KOPT-K1 (cell line): ENCODE data around the gene OR2T8.

Source experiments
- H3K27ac ChIP-seq: fragments of 200-600 bp; sonication (generic); 2 replicates; pipeline ENCODE4 v1.5.1; 2016; ENCODE audit warnings: antibody characterized with exemption, mild to moderate bottlenecking, low read depth, low read length; ENCODE audit not compliant: poor library complexity, severe bottlenecking
- H3K36me3 ChIP-seq: fragments of 200-600 bp; sonication (generic); 2 replicates; pipeline ENCODE4 v1.5.1; 2017; ENCODE audit warnings: antibody characterized with exemption, mild to moderate bottlenecking, low read length, moderate library complexity; ENCODE audit not compliant: insufficient read depth
- H3K9me3 ChIP-seq: fragments of 200-600 bp; sonication (generic); 2 replicates; pipeline ENCODE4 v1.5.1; 2017; ENCODE audit warnings: antibody characterized with exemption, low read length, mild to moderate bottlenecking; ENCODE audit not compliant: insufficient read depth, poor library complexity, severe bottlenecking

OR2T8 gene, protein sequence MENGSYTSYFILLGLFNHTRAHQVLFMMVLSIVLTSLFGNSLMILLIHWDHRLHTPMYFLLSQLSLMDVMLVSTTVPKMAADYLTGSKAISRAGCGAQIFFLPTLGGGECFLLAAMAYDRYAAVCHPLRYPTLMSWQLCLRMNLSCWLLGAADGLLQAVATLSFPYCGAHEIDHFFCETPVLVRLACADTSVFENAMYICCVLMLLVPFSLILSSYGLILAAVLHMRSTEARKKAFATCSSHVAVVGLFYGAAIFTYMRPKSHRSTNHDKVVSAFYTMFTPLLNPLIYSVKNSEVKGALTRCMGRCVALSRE

DNA sequence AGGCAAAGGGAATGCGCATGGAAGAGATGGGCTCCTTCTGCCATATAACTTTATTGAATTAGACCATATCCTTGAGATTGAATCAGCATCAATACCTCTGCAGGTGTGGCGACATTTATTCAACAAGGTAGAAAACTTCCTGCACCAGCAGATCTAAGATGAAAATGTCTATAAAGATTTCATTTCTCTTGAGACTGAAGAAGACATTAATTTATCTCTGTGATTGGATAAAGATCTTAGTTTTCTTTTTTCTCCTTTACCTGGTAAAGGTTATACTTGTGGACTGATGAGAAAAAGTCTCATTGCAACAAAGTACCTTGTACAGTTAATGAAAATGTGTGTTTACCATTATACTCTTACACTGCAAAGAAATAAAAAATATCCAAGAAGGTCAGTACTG lies at the start of gene OR2T8:
Gene OR2T8 (plus strand): TSS at position 301 of the 400 bp plus-strand sequence. CDS start 766 bp downstream, outside the sequence.
- Histone ChIP-seq H3K27ac (no peak within 1 kb of the TSS), H3K9me3 (no peaks in the 10 kb centered on the region), H3K36me3 (no peaks in the 10 kb centered on the region)

DNA sequence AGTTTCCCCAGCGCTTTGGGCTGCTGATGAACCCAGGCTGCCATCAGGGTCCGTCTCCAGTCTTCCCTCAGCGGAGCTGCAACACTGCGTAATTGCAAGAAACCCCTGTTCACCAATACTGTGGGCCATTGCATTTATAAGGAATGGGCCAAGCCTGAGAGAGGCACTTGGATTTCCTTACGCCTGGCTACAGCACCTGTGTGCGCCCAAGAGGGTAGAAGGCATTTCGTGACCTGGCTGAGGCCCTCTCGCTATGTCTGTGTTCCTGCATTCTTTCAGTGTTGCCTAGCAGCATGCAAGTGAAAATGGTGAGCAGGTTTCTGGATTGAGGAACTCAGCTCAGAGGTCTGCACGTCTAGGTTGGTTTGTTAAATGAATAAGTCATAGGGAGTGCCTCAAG lies 36.7 kb upstream of the OR2T8 start:
- Histone ChIP-seq H3K27ac (no peak overlapping the region), H3K9me3 (no peaks in the 10 kb centered on the region), H3K36me3 (no peaks in the 10 kb centered on the region)

DNA sequence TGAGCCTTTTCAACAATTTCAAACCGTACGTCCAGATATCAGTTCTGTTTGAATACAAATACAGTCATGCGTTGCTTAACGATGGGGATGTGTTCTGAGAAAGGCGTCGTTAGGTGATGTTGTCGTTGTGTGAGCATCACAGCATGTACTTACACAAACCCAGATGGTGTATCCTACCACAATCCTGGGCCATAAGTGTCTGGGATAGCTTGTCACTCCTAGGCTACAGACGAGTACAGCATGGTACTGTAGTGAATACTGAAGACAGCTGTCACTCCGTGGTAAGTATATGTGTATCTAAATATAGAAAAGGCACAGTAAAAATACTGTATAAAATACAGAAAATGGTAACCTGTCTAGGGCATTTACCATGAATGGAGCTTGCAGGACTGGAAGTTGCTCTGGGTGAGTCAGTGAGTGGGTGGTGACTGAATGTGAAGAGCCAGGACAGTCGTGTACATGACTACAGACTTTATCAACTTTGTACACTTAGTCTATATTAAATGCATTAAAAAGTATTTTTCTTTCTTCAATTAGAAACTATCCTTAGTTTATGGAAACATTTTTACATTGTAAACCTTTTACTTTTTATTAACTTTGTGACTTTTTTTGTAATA lies 35.1 kb upstream of the OR2T8 start:
- Histone ChIP-seq H3K27ac (no peak overlapping the region), H3K36me3 (no peaks in the 10 kb centered on the region), H3K9me3 (no peaks in the 10 kb centered on the region)

DNA sequence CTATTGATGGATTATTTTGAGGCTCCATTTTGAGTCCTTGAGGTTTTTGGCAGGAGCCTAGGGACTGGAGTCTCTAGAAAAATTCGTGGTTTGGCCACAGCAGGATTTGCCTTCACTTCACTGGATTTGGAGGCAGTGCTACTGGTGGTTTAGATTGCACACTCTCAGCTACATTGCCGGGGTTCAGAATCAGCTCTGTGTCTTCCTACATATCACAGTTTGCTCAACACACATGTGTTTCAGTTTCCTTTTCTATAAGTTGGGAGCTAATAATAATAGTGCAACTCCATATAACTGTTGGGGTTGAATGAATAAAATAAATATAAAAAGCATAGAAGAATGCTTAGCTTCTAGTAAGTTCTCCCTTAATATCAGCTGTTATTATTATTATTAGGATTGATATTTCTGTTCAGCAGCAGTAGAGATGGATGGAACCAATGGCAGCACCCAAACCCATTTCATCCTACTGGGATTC lies 24.9 kb upstream of the OR2T8 start, which contains the start of gene OR2W3:
Gene OR2W3 (plus strand): TSS at position 425 of the 475 bp plus-strand sequence. CDS start 0 bp downstream, at position 425.
- Histone ChIP-seq H3K36me3 (no peaks in the 10 kb centered on the region), H3K9me3 (no peaks in the 10 kb centered on the region), H3K27ac (no peak within 1 kb of the TSS)

DNA sequence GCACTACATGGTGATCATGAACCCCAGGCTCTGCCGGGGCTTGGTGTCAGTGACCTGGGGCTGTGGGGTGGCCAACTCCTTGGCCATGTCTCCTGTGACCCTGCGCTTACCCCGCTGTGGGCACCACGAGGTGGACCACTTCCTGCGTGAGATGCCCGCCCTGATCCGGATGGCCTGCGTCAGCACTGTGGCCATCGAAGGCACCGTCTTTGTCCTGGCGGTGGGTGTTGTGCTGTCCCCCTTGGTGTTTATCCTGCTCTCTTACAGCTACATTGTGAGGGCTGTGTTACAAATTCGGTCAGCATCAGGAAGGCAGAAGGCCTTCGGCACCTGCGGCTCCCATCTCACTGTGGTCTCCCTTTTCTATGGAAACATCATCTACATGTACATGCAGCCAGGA lies 24.1 kb upstream of the OR2T8 start:
- H3K27ac ChIP-seq = no peak overlapping the region
- H3K9me3 ChIP-seq = no peaks in the 10 kb centered on the region
- H3K36me3 ChIP-seq = no peaks in the 10 kb centered on the region

DNA sequence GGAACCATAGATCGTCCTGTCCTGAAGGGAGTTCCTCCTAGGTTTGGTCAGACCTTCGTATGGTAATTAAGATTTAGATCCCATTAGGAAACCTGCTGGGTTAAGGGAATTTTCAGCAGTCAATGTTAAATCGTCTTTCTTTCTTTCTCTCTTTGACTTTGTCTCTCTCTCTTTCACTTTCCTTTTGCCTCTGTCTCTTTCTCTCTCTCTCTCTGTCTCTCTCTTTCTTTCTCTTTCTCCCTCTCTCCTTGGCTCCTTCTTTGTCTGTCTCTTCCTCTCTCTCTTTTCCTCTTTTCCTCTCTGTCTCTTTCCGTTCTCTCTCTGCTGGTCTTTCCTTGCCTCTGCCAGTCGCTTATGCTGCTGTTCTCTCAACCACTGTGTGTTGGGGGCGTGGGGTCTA lies 15.9 kb upstream of the OR2T8 start:
- no peak overlapping the region for H3K27ac ChIP-seq
- no peaks in the 10 kb centered on the region for H3K36me3 ChIP-seq
- peaks cover 6% of the 10 kb centered on the region for H3K9me3 ChIP-seq

DNA sequence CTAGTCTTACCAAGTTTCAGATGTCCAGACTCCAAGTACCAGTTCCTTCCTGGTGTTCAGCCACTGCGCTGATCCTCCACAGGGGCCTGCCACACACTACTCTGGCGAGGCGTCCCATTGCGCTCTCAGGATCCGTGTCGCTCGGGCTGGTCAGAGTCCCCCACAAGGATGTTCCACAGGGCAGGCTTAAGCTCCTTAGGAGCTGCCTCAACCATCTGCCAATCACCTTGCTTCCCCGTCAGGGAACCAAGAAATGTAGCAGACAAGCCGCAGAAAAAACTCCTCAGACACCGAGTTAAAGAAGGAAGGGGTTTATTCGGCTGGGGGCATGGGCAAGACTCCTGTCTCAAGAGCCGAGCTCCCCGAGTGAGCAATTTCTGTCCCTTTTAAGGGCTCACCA lies 14.9 kb upstream of the OR2T8 start:
- peaks cover 6% of the 10 kb centered on the region for H3K9me3 ChIP-seq
- H3K36me3 ChIP-seq = no peaks in the 10 kb centered on the region
- no peak overlapping the region for H3K27ac ChIP-seq

DNA sequence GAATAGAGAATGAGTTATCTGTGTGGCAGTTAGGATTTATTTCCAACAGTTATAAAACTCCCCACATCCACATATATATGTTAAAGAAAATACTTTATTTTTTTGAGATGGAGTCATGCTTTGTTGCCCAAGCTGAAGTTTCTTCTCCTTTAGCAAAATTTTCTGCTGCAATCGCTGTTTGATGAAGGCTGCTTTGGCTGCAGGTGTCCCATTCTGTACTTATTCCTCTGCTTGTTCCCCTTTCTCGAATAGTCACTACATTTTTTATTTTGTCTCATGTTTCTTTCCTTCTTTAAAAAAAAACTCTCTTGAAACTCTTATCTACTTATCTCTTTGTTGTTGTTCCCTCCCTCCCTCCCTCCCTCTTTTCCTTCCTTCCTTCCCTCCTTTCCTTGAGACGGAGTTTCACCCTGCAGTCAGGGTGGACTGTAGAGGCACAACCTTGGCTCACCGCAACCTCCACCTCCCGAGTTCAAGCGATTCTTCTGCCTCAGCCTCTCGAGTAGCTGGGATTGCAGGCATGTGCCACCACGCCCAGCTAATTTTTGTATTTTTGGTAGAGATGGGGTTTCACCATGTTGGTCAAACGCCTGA lies 14.0 kb upstream of the OR2T8 start:
- no peak overlapping the region for H3K27ac ChIP-seq
- H3K9me3 ChIP-seq = peaks cover 6% of the 10 kb centered on the region

DNA sequence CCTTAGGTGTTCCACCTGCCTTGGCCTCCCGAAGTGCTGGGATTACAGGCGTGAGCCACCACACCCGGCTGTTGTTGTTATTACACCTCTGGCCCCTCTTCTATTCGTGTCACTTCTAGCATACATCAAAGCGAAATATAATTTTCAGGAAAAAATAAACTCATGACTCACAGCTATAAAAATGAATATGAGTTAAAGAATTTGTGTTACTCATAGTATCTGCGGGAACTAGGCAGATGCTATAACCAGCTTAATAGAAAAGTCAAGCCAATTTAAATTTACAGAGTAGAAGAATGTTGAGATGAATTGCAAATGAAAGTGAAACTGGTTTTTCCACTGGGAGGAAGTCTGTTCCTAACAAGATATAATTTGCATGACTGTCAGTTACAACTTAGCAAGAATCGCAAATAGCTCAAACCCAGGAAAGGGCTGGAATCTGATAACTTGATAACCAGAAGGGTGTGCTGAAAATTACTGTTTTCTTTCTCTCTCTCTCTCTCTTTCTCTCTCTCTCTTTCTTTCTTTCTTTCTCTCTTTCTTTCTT lies 13.5 kb upstream of the OR2T8 start:
- H3K27ac ChIP-seq = no peak overlapping the region
- no peaks in the 10 kb centered on the region for H3K36me3 ChIP-seq
- peaks cover 6% of the 10 kb centered on the region for H3K9me3 ChIP-seq

More for the DNA sequence above, 14.0 kb upstream of the OR2T8 start:
- H3K36me3 ChIP-seq = no peaks in the 10 kb centered on the region

DNA sequence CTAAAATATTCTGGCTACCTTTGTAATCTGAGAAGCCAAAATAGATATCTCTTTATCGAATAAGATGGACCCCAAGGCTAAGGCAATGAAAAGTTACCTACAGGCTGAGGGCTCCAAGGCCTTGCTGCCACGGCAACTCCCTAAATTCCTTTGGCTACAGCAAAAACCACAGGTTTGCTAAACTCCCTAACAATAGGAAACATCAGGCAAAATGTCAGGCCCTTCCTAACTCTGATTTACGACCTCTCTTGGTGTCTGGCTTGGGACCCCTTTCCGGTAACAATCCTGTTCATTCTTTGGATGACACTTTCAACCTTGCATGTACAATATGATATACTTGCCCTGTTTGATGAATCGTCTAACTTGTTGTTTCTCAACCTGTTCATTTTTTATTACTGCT lies 11.3 kb upstream of the OR2T8 start:
- Histone ChIP-seq H3K9me3 (peaks cover 6% of the 10 kb centered on the region), H3K36me3 (no peaks in the 10 kb centered on the region), H3K27ac (no peak overlapping the region)

DNA sequence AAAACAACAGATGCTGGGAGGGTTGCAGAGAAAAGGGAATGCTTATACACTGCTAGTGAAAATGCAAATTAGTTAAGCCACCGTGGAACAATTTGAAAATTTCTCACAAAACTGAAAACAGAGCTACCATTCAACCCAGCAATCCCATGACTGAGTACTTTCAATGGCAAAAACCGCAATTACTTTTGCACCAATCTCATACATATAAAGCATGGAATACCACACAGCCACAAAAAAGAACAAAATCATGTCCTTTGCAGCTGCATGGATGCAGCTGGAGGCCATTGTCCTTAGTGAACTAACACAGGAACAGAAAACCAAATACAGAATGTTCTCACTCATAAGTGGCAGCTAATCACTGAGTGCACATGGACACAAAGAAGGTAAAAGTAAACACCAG lies 6.3 kb upstream of the OR2T8 start:
- Histone ChIP-seq H3K27ac (no peak overlapping the region), H3K36me3 (no peaks in the 10 kb centered on the region), H3K9me3 (no peaks in the 10 kb centered on the region)

DNA sequence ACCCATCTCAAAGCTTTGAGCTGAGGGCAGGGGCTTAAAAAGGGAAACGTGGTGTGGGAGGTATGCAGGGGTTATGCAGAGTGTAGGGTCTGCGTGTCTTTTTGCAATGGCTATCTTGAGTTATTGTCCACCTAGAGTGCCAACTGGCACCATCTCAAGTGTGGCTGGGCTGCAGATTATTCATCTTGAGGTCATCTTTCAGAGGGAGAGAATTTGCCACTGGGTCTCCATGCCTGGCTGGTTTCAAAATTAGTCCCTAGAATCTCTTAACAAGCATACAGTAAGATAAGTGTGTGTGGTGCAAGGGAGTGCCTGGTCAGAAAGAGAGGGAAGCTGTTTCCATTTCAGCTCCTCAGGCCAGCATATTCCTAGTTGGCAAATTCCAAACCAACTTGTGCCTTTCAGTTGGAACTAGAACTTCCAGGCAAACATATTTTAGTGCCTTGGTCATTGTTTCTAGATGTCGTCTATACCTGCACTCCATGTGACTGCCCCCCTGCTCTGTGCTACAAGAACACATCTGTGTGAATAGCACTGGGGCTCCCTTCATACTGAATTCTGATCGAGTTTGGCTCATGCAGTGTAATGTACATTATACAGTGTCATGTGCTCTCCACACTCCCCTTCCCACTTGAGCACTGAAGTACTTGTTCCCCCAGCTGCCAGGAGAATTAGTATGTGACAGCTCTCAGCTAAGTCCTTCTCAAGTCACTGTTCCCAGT lies 5.0 kb upstream of the OR2T8 start:
- Histone ChIP-seq H3K36me3 (no peaks in the 10 kb centered on the region), H3K9me3 (no peaks in the 10 kb centered on the region), H3K27ac (no peak overlapping the region)

DNA sequence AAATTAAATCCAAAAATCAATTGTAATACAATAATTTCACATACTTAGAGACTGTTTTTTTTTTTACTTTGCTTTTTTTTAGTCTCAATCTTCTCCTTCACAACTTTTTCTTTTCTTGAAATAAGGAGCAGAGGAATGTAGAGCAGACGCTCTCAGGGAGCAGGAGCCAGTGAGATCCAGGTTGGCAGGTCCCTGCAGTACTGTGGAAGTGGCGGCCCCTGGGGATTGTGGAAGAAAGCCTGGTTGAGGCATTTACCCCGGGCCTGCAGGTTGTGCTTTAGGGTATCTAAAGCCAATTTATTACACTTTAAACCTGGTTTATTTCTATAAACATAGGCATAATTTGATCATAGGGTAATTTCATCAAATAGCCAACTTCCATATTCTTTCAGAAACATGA lies 3.9 kb downstream of the OR2T8 start:
- Histone ChIP-seq H3K36me3 (no peaks in the 10 kb centered on the region), H3K9me3 (no peaks in the 10 kb centered on the region), H3K27ac (no peak overlapping the region)

DNA sequence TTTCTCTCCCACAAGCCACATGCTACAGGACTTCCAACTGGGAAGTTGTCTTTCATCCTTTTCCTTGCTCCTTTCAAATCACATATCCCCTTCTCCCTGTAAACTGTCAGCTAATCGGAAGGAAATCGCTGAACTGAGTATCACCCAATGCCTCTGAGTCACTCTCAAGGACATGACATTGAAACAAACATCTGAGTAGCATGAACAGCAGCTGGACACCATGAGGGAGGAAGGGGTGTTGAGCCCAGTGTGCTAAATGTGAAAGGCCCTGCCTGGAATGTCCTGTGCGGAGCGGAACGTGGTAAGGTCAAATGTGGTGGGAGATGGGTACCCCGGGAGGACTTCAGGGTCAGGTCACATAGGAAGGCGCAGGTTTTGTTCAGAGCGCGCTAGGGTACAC lies 4.8 kb downstream of the OR2T8 start, which contains the start of gene OR2AJ1:
Gene OR2AJ1 (plus strand): TSS at position 22 of the 400 bp plus-strand sequence. CDS start 8,880 bp downstream, outside the sequence.
- Histone ChIP-seq H3K36me3 (no peaks in the 10 kb centered on the region), H3K27ac (no peak within 1 kb of the TSS), H3K9me3 (no peaks in the 10 kb centered on the region)

DNA sequence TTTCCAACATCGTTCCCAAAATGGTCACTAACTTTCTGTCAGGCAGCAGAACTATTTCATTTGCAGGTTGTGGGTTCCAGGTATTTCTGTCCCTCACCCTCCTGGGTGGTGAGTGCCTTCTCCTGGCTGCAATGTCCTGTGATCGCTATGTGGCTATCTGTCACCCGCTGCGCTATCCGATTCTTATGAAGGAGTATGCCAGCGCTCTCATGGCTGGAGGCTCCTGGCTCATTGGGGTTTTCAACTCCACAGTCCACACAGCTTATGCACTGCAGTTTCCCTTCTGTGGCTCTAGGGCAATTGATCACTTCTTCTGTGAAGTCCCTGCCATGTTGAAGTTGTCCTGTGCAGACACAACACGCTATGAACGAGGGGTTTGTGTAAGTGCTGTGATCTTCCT lies 13.9 kb downstream of the OR2T8 start:
- Histone ChIP-seq H3K9me3 (peaks cover 8% of the 10 kb centered on the region), H3K27ac (no peak overlapping the region), H3K36me3 (no peaks in the 10 kb centered on the region)
